Vagina (tissue), 2 donors: ENCODE measurements around the gene ZAR1L. TPM values are rescaled to one million over a fixed set of nuclear protein-coding genes. Genes with fewer than 3 reads are reported as not detected.

Experiments used
- DNase-seq, 2 donors: peaks; one replicate each; pipeline ENCODE4 v3.0.0-alpha.2; 2017; ENCODE audit errors: extremely low spot score in 2 of 2
- H3K27ac ChIP-seq: fragments of 200-600 bp; sonication (generic); one replicate; pipeline ENCODE4 v1.5.1; 2019
- H3K27me3 ChIP-seq: fragments of 200-600 bp; sonication (generic); one replicate; pipeline ENCODE4 v1.5.1; 2019
- H3K36me3 ChIP-seq, 2 donors: fragments of 200-600 bp; sonication (generic); one replicate each; pipeline ENCODE4 v1.5.1; 2017 to 2019
- H3K4me1 ChIP-seq: fragments of 200-600 bp; sonication (generic); one replicate; pipeline ENCODE4 v1.5.1; 2019
- H3K4me3 ChIP-seq, 2 donors: fragments of 200-600 bp; sonication (generic); 1 replicate in 1 of 2; 2 replicates in 1 of 2; pipeline ENCODE4 v1.5.1; 2016 to 2019
- H3K9me3 ChIP-seq: fragments of 200-600 bp; sonication (generic); one replicate; pipeline ENCODE4 v1.5.1; 2019
- CTCF ChIP-seq, 3 experiments: fragments of 450-650 bp in 2 of 3; fragments of 200-600 bp in 1 of 3; sonication (generic) in 1 of 3; IDR thresholded peaks; one replicate each; pipeline ENCODE4 v1.5.1; 2017 to 2019; ENCODE audit warnings: antibody characterized with exemption in 3 of 3, mild to moderate bottlenecking in 2 of 3, moderate library complexity in 2 of 3
- POLR2A ChIP-seq, 2 donors: fragments of 450-650 bp; IDR thresholded peaks; one replicate each; pipeline ENCODE4 v1.6.1; 2017; ENCODE audit warnings: antibody characterized with exemption in 2 of 2, mild to moderate bottlenecking in 2 of 2, moderate library complexity in 2 of 2
- POLR2AphosphoS5 ChIP-seq, 2 donors: sonication (generic); formaldehyde crosslinking; IDR thresholded peaks; one replicate each; pipeline ENCODE4 v1.9.0; 2017; ENCODE audit warnings: antibody characterized with exemption in 2 of 2, mild to moderate bottlenecking in 2 of 2, low read depth in 1 of 2; ENCODE audit not compliant: insufficient read depth in 1 of 2
- intact Hi-C: fragments of 100-400 bp; cut with DNase I; formaldehyde crosslinking; loops from one replicate; pipeline ENCODE4 v1.15.1; 2023
- total RNA-seq: library from RNA; depleted of rRNA; stranded (reverse); fragments of >200 nt; gene quantifications from one replicate; pipeline ENCODE4 v1.2.3, GENCODE V29; 2016

The ZAR1L gene
- total RNA-seq, 1 donor from 2014 or later: not detected

DNA sequence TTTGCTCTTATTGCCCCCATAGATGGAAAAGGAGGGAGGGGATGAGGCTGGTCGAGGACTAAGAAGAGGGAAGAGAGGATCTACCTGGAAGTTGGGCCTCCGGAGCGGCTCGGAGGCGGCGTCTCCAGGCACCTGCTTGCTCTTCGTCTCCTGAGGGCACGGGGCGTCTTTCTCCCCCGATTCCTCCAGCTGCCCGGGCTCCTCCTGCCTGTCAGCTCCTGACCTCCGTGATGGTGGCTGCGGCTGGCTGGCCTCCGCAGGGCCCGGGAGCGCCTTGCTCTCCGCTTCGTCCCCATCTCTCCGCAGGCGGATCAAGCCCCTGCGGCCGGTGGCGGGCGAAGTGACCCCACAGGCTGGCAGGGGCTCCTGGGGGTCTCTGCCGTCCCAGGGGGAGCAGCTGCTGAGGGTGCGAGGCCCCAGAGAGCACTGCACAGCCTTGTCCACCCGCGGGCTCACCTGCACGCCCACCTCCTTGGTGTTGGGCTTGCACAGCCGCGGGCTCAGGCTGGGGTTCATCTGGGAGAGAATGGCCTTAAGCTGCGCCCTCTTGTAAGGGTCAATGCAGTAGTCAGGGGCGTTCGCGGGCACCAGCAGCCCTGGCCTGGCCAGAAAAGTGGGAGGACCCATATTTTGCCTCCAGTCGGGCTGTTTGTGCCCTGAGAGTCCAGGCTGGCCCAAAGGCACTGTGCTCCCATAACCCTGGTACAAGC lies 3.8 kb downstream of the ZAR1L start:
- no peak for DNase-seq
- Histone ChIP-seq H3K4me3 (no peak overlapping the region), H3K4me1 (peaks cover 6% of the 10 kb centered on the region), H3K36me3 (no peaks in the 10 kb centered on the region), H3K27me3 (no peaks in the 10 kb centered on the region), H3K27ac (no peak overlapping the region), H3K9me3 (no peaks in the 10 kb centered on the region)
- intact Hi-C loops: loop anchor here (10.0 kb wide), 1 partner anchor 407 kb away; no protein-coding TSS in a partner anchor
- TF ChIP-seq CTCF (IDR thresholded peaks at IDR 0.05) (no peak), POLR2AphosphoS5 (IDR thresholded peaks at IDR 0.05; ENCODE audit: insufficient read depth in 1 of 2, low read depth in 1 of 2) (no peak), POLR2A (IDR thresholded peaks at IDR 0.05) (no peak)

- H3K27me3 ChIP-seq: no peaks in the 10 kb centered on the region
- H3K4me1 ChIP-seq: peaks cover 6% of the 10 kb centered on the region
- H3K27ac ChIP-seq: peak overlapping the region; percentile 31
- no peak for DNase-seq
- no peak for TF ChIP-seq POLR2A (IDR thresholded peaks at IDR 0.05)
- TF ChIP-seq POLR2AphosphoS5 (IDR thresholded peaks at IDR 0.05; ENCODE audit: insufficient read depth in 1 of 2, low read depth in 1 of 2): no peak
- TF ChIP-seq CTCF (IDR thresholded peaks at IDR 0.05): peak; percentile 62 to 82 (median 70)
- H3K9me3 ChIP-seq: no peaks in the 10 kb centered on the region
- intact Hi-C loops: loop anchor here (10.0 kb wide), 1 partner anchor 405 kb away; no protein-coding TSS in a partner anchor
- H3K36me3 ChIP-seq: no peaks in the 10 kb centered on the region
- H3K4me3 ChIP-seq: peak overlapping the region; percentile 8 to 17
Observed at GRCh38 chr13:32310134-32310706, 4.9 kb downstream of the ZAR1L start.

- Histone ChIP-seq H3K27ac (peak overlapping the region; percentile 31), H3K9me3 (no peaks in the 10 kb centered on the region), H3K4me1 (no peaks in the 10 kb centered on the region), H3K36me3 (no peaks in the 10 kb centered on the region), H3K4me3 (peak overlapping the region; percentile 8 to 17), H3K27me3 (no peaks in the 10 kb centered on the region)
- intact Hi-C loops: loop anchor here (5.0 to 10.0 kb wide), 2 partner anchors 287 to 405 kb away; no protein-coding TSS in a partner anchor
- DNase-seq: no peak
- TF ChIP-seq POLR2A (IDR thresholded peaks at IDR 0.05) (no peak), POLR2AphosphoS5 (IDR thresholded peaks at IDR 0.05; ENCODE audit: insufficient read depth in 1 of 2, low read depth in 1 of 2) (no peak), CTCF (IDR thresholded peaks at IDR 0.05) (no peak)
Observed at GRCh38 chr13:32309312-32310133, 5.6 kb downstream of the ZAR1L start.

- Histone ChIP-seq H3K36me3 (no peaks in the 10 kb centered on the region), H3K27me3 (no peaks in the 10 kb centered on the region), H3K4me3 (no peak overlapping the region), H3K27ac (no peak overlapping the region), H3K4me1 (no peaks in the 10 kb centered on the region), H3K9me3 (no peaks in the 10 kb centered on the region)
- intact Hi-C loops: loop anchor here (5.0 kb wide), 1 partner anchor 283 kb away; no protein-coding TSS in a partner anchor
- TF ChIP-seq POLR2AphosphoS5 (IDR thresholded peaks at IDR 0.05; ENCODE audit: insufficient read depth in 1 of 2, low read depth in 1 of 2): no peak
- TF ChIP-seq POLR2A (IDR thresholded peaks at IDR 0.05): no peak
- TF ChIP-seq CTCF (IDR thresholded peaks at IDR 0.05): no peak
- DNase-seq: no peak
Observed at GRCh38 chr13:32305646-32306045, 9.5 kb downstream of the ZAR1L start.
